Measurements from ENCODE around the gene ZNF25. TPM values are rescaled to one million over a fixed set of nuclear protein-coding genes. Genes with fewer than 3 reads are reported as not detected.

ZNF25 gene
- total RNA-seq, 1 donor from 2014 or later: 11.5 TPM

- H3K27ac ChIP-seq: no peak overlapping the region
- intact Hi-C loops (cut with DNase I): no loop called here
- no peak for ATAC-seq
- no peaks in the 10 kb centered on the region for H3K27me3 ChIP-seq
- no peak overlapping the region for H3K4me3 ChIP-seq
- TF ChIP-seq, protein P1, sequence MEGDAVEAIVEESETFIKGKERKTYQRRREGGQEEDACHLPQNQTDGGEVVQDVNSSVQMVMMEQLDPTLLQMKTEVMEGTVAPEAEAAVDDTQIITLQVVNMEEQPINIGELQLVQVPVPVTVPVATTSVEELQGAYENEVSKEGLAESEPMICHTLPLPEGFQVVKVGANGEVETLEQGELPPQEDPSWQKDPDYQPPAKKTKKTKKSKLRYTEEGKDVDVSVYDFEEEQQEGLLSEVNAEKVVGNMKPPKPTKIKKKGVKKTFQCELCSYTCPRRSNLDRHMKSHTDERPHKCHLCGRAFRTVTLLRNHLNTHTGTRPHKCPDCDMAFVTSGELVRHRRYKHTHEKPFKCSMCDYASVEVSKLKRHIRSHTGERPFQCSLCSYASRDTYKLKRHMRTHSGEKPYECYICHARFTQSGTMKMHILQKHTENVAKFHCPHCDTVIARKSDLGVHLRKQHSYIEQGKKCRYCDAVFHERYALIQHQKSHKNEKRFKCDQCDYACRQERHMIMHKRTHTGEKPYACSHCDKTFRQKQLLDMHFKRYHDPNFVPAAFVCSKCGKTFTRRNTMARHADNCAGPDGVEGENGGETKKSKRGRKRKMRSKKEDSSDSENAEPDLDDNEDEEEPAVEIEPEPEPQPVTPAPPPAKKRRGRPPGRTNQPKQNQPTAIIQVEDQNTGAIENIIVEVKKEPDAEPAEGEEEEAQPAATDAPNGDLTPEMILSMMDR (IDR thresholded peaks at IDR 0.05): no peak
- H3K4me1 ChIP-seq: no peaks in the 10 kb centered on the region
- no peak for DNase-seq
- H3K9me3 ChIP-seq: no peaks in the 10 kb centered on the region
- peaks cover 66% of the 10 kb centered on the region for H3K36me3 ChIP-seq
These were observed 23.5 kb downstream of the ZNF25 start for GRCh38 chr10:37952926-37953325.

- Histone ChIP-seq H3K36me3 (peaks cover 62% of the 10 kb centered on the region), H3K27ac (no peak overlapping the region), H3K4me1 (no peaks in the 10 kb centered on the region), H3K27me3 (no peaks in the 10 kb centered on the region), H3K9me3 (no peaks in the 10 kb centered on the region), H3K4me3 (no peak overlapping the region)
- no peak for ATAC-seq
- TF ChIP-seq, protein P1 (IDR thresholded peaks at IDR 0.05): no peak
- DNase-seq: no peak
- intact Hi-C loops (cut with DNase I): no loop called here
These were observed 24.2 kb downstream of the ZNF25 start for GRCh38 chr10:37952043-37952755.

DNA sequence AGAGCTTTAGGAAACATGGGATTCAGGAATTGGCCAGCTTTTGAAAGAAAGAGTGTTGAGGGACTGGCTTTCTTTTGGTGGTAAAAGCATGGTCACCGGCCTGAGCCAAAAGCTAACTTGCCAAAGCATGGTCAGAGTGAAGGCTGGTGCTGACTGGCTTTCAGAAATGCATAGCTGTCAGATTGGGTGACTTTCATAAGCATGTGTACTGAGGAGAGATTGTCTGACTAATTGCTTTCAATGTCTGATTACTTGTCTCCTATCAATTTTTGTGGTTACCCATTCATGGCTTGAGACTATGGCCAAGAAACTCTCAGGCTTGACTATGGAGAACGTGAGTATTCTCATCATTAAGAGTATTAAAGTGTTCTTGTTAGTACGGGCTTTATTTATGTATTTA is 28.2 kb downstream of the ZNF25 start:
- H3K27ac ChIP-seq: no peak overlapping the region
- no peaks in the 10 kb centered on the region for H3K9me3 ChIP-seq
- TF ChIP-seq, protein P1 (IDR thresholded peaks at IDR 0.05): no peak
- H3K4me3 ChIP-seq: no peak overlapping the region
- peaks cover 22% of the 10 kb centered on the region for H3K36me3 ChIP-seq
- no peaks in the 10 kb centered on the region for H3K4me1 ChIP-seq
- DNase-seq (no peak), ATAC-seq (no peak)
- intact Hi-C loops (cut with DNase I): no loop called here
- H3K27me3 ChIP-seq: no peaks in the 10 kb centered on the region

- Histone ChIP-seq H3K36me3 (peaks cover 15% of the 10 kb centered on the region), H3K27ac (no peak overlapping the region), H3K9me3 (no peaks in the 10 kb centered on the region), H3K27me3 (no peaks in the 10 kb centered on the region), H3K4me3 (no peak overlapping the region), H3K4me1 (no peaks in the 10 kb centered on the region)
- no peak for ATAC-seq
- TF ChIP-seq, protein P1 (IDR thresholded peaks at IDR 0.05): no peak
- no peak for DNase-seq
- intact Hi-C loops (cut with DNase I): no loop called here
These were observed 28.9 kb downstream of the ZNF25 start for GRCh38 chr10:37947526-37947925.

DNA sequence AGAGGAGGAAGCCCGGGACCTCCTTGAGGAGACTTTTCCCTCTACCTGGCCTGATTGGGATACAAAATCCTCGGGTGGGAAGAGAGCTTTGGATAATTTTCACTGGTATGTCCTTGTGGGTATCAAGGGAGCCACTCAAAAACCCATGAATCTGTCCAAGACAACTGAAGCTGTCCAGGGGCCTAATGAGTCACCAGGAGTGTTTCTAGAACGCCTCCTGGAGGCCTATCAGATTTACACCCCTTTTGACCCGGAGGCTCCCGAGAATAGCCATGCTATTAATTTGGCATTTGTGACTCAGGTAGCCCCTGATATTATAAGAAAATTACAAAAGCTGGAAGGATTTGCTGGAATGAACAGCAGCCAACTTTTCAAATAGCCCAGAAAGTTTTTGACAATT is 38.6 kb downstream of the ZNF25 start:
- DNase-seq (no peak), ATAC-seq (no peak)
- H3K27ac ChIP-seq: no peak overlapping the region
- intact Hi-C loops (cut with DNase I): no loop called here
- no peaks in the 10 kb centered on the region for H3K27me3 ChIP-seq
- H3K4me1 ChIP-seq: no peaks in the 10 kb centered on the region
- TF ChIP-seq, protein P1 (IDR thresholded peaks at IDR 0.05): no peak
- no peak overlapping the region for H3K4me3 ChIP-seq
- no peaks in the 10 kb centered on the region for H3K36me3 ChIP-seq
- H3K9me3 ChIP-seq: no peaks in the 10 kb centered on the region

GRCh38 chr10:37934791-37935190 is 41.7 kb downstream of the ZNF25 start:
- DNase-seq (no peak), ATAC-seq (no peak)
- TF ChIP-seq, protein P1 (IDR thresholded peaks at IDR 0.05): no peak

More at GRCh38 chr10:37934791-37935190, 41.7 kb downstream of the ZNF25 start:
- H3K4me1 ChIP-seq: no peaks in the 10 kb centered on the region
- intact Hi-C loops (cut with DNase I): no loop called here
- H3K9me3 ChIP-seq: no peaks in the 10 kb centered on the region
- no peaks in the 10 kb centered on the region for H3K36me3 ChIP-seq
- H3K4me3 ChIP-seq: no peak overlapping the region
- H3K27me3 ChIP-seq: no peaks in the 10 kb centered on the region
- H3K27ac ChIP-seq: no peak overlapping the region

Measured in upper lobe of right lung (tissue), 1 donor.